WTC11 (cell line): Measurements from ENCODE around the gene BAG3. TPM values are rescaled to one million over a fixed set of nuclear protein-coding genes. Genes with fewer than 3 reads are reported as not detected.

Source experiments
- ATAC-seq: fragments of 200-7000 bp; cut with Tn5 transposase; 2 replicates; pipeline ENCODE4 v1.10.0; 2021; ENCODE audit warnings: mild to moderate bottlenecking, moderate library complexity
- CTCF ChIA-PET: fragments of 300-600 bp; sonication (Branson Sonifier 250); formaldehyde crosslinking; loops from one replicate; lab custom pipeline; 2021; ENCODE audit warnings: antibody characterized with exemption; lab: Charles Lee
- POLR2A ChIA-PET: fragments of 350-600 bp; sonication (Branson Sonifier 250); formaldehyde crosslinking; loops from one replicate; lab custom pipeline; 2021; ENCODE audit warnings: antibody characterized with exemption; lab: Charles Lee
- DNase-seq: peaks from one replicate; pipeline ENCODE4 v3.0.0; 2021; ENCODE audit warnings: low spot score
- H3K27ac Mint-ChIP-seq: 2 replicates; pipeline ENCODE4 v1.8.0; 2021; ENCODE audit warnings: mixed read lengths
- H3K27me3 Mint-ChIP-seq: 2 replicates; pipeline ENCODE4 v1.8.0; 2021; ENCODE audit warnings: low read depth, mild to moderate bottlenecking, moderate library complexity, mixed read lengths
- H3K36me3 Mint-ChIP-seq: 2 replicates; pipeline ENCODE4 v1.8.0; 2021; ENCODE audit warnings: mixed read lengths
- H3K4me1 Mint-ChIP-seq: 2 replicates; pipeline ENCODE4 v1.8.0; 2022; ENCODE audit warnings: mixed read lengths
- H3K4me3 Mint-ChIP-seq: 2 replicates; pipeline ENCODE4 v1.8.0; 2021; ENCODE audit warnings: mild to moderate bottlenecking, moderate library complexity, mixed read lengths
- H3K9me3 Mint-ChIP-seq: 2 replicates; pipeline ENCODE4 v1.8.0; 2021; ENCODE audit warnings: mixed read lengths
- CTCF ChIP-seq: fragments of 200-600 bp; IDR thresholded peaks from 2 replicates; pipeline ENCODE4 v1.8.0; 2022; ENCODE audit warnings: antibody characterized with exemption
- E2F4 ChIP-seq: sonication (generic); formaldehyde crosslinking; IDR thresholded peaks from 2 replicates; pipeline ENCODE4 v1.8.1; 2022; ENCODE audit warnings: low read depth, mild to moderate bottlenecking, moderate library complexity, missing genetic modification reagents, borderline replicate concordance
- ELF4 ChIP-seq: sonication (generic); formaldehyde crosslinking; IDR thresholded peaks from 2 replicates; pipeline ENCODE4 v1.8.1; 2022; ENCODE audit warnings: low read depth, mild to moderate bottlenecking, moderate library complexity, missing genetic modification reagents
- EMX1 ChIP-seq: fragments of 250-450 bp; sonication (Bioruptor Pico); IDR thresholded peaks from 2 replicates; pipeline ENCODE4 v1.8.0; 2021; ENCODE audit warnings: mild to moderate bottlenecking
- FOXJ3 ChIP-seq: sonication (generic); formaldehyde crosslinking; IDR thresholded peaks from 2 replicates; pipeline ENCODE4 v1.9.0; 2021; ENCODE audit warnings: missing genetic modification reagents, mild to moderate bottlenecking, borderline replicate concordance
- FOXK1 ChIP-seq: sonication (generic); formaldehyde crosslinking; IDR thresholded peaks from 2 replicates; pipeline ENCODE4 v1.8.0; 2022; ENCODE audit warnings: mild to moderate bottlenecking, moderate library complexity, missing genetic modification reagents
- GABPB1 ChIP-seq: sonication (generic); formaldehyde crosslinking; IDR thresholded peaks from 2 replicates; pipeline ENCODE4 v1.8.1; 2023; ENCODE audit warnings: mild to moderate bottlenecking, missing genetic modification reagents
- GTF2I ChIP-seq: fragments of 250-450 bp; sonication (Bioruptor Pico); conservative IDR thresholded peaks from 2 replicates; pipeline ENCODE4 v1.4.0; 2021; ENCODE audit warnings: mild to moderate bottlenecking
- JAZF1 ChIP-seq: fragments of 250-450 bp; sonication (Bioruptor Pico); IDR thresholded peaks from 2 replicates; pipeline ENCODE4 v1.9.0; 2021; ENCODE audit warnings: moderate library complexity, mild to moderate bottlenecking, inconsistent platforms
- KAT7 ChIP-seq: sonication (generic); formaldehyde crosslinking; IDR thresholded peaks from 2 replicates; pipeline ENCODE4 v1.8.1; 2023; ENCODE audit warnings: missing genetic modification reagents, mild to moderate bottlenecking, borderline replicate concordance
- MXD4 ChIP-seq: fragments of 250-450 bp; sonication (Bioruptor Pico); IDR thresholded peaks from 2 replicates; pipeline ENCODE4 v1.8.0; 2021; ENCODE audit warnings: mild to moderate bottlenecking, moderate library complexity, borderline replicate concordance
- MYBL2 ChIP-seq: sonication (generic); formaldehyde crosslinking; IDR thresholded peaks from 2 replicates; pipeline ENCODE4 v1.8.1; 2023; ENCODE audit warnings: mild to moderate bottlenecking, moderate library complexity, missing genetic modification reagents
- PRRX2 ChIP-seq: fragments of 250-450 bp; sonication (Bioruptor Pico); IDR thresholded peaks from 2 replicates; pipeline ENCODE4 v1.8.0; 2021; ENCODE audit warnings: mild to moderate bottlenecking
- RELA ChIP-seq: sonication (generic); formaldehyde crosslinking; IDR thresholded peaks from 2 replicates; pipeline ENCODE4 v1.8.1; 2022; ENCODE audit warnings: missing genetic modification reagents, mild to moderate bottlenecking, borderline replicate concordance
- RORB ChIP-seq: fragments of 250-450 bp; sonication (Bioruptor Pico); IDR thresholded peaks from 2 replicates; pipeline ENCODE4 v1.9.0; 2021; ENCODE audit warnings: mild to moderate bottlenecking
- SMAD3 ChIP-seq: sonication (generic); formaldehyde crosslinking; IDR thresholded peaks from 2 replicates; pipeline ENCODE4 v1.8.0; 2022; ENCODE audit warnings: missing genetic modification reagents, mild to moderate bottlenecking, borderline replicate concordance
- SP1 ChIP-seq: sonication (generic); formaldehyde crosslinking; conservative IDR thresholded peaks from 2 replicates; pipeline ENCODE4 v1.8.1; 2022; ENCODE audit warnings: missing genetic modification reagents
- TCF7 ChIP-seq: sonication (generic); formaldehyde crosslinking; IDR thresholded peaks from 2 replicates; pipeline ENCODE4 v1.8.0; 2022; ENCODE audit warnings: mild to moderate bottlenecking, low read depth, missing genetic modification reagents, moderate library complexity
- TP53 ChIP-seq: sonication (generic); formaldehyde crosslinking; IDR thresholded peaks from 2 replicates; pipeline ENCODE4 v1.8.1; 2023; ENCODE audit warnings: mild to moderate bottlenecking, missing genetic modification reagents
- ZMAT4 ChIP-seq: fragments of 250-450 bp; sonication (Bioruptor Pico); IDR thresholded peaks from 2 replicates; pipeline ENCODE4 v1.9.0; 2021; ENCODE audit warnings: mild to moderate bottlenecking
- ZNF232 ChIP-seq: sonication (generic); formaldehyde crosslinking; IDR thresholded peaks from 2 replicates; pipeline ENCODE4 v1.8.0; 2022; ENCODE audit warnings: mild to moderate bottlenecking, missing genetic modification reagents
- ZNF416 ChIP-seq: fragments of 250-450 bp; sonication (Bioruptor Pico); IDR thresholded peaks from 2 replicates; pipeline ENCODE4 v1.9.0; 2021; ENCODE audit warnings: mild to moderate bottlenecking, inconsistent platforms
- ZNF423 ChIP-seq: fragments of 250-450 bp; sonication (Bioruptor Pico); IDR thresholded peaks from 2 replicates; pipeline ENCODE4 v2.1.2; 2022; ENCODE audit warnings: mild to moderate bottlenecking, moderate library complexity
- ZNF425 ChIP-seq: fragments of 250-450 bp; sonication (Bioruptor Pico); conservative IDR thresholded peaks from 2 replicates; pipeline ENCODE4 v1.9.0; 2021; ENCODE audit warnings: mild to moderate bottlenecking
- total RNA-seq: library from RNA; stranded (reverse); gene quantifications from 3 replicates; pipeline ENCODE4 v1.2.3, GENCODE V29; 2021

BAG3 gene
- total RNA-seq, 1 experiment from 2014 or later, result 15.7 TPM

GRCh38 chr10:119675483-119676170, 24.4 kb downstream of the BAG3 start (continued):
- TF ChIP-seq ZMAT4, result no peak
- no peak for TF ChIP-seq ELF4 (CRISPR knock-in tag)
- TF ChIP-seq ZNF425, result no peak
- TF ChIP-seq RELA (CRISPR knock-in tag), result no peak
- no peak for TF ChIP-seq TP53 (CRISPR knock-in tag)
- TF ChIP-seq JAZF1, result no peak
- TF ChIP-seq EMX1 (CRISPR knock-in tag), result no peak
- no peak for TF ChIP-seq TCF7 (CRISPR knock-in tag)
- TF ChIP-seq E2F4, result no peak
- no peak for TF ChIP-seq KAT7 (CRISPR knock-in tag)
- no peak for TF ChIP-seq GABPB1 (CRISPR knock-in tag)
- TF ChIP-seq ZNF416 (CRISPR knock-in tag), result no peak
- TF ChIP-seq FOXJ3 (CRISPR knock-in tag), result no peak
- TF ChIP-seq, all 79 proteins: peak for 0

GRCh38 chr10:119677126-119677525, 25.9 kb downstream of the BAG3 start:
- TF ChIP-seq FOXJ3 (CRISPR knock-in tag), result no peak
- TF ChIP-seq SMAD3 (CRISPR knock-in tag), result no peak
- TF ChIP-seq SP1 (CRISPR knock-in tag), result no peak
- TF ChIP-seq RELA (CRISPR knock-in tag), result no peak
- no peak for TF ChIP-seq FOXK1 (CRISPR knock-in tag)
- no peak for TF ChIP-seq MXD4
- TF ChIP-seq ZNF423 (CRISPR knock-in tag), result no peak
- no peak for TF ChIP-seq GABPB1 (CRISPR knock-in tag)
- no peak for TF ChIP-seq GTF2I (CRISPR knock-in tag)
- TF ChIP-seq CTCF, result no peak
- no peak for TF ChIP-seq PRRX2 (CRISPR knock-in tag)
- TF ChIP-seq ZNF232 (CRISPR knock-in tag), result no peak
- TF ChIP-seq RORB (CRISPR knock-in tag), result no peak
- no peak for TF ChIP-seq MYBL2 (CRISPR knock-in tag)
- H3K4me3 Mint-ChIP-seq, result no peak overlapping the region
- CTCF ChIA-PET, result no interaction called here
- H3K9me3 Mint-ChIP-seq, result peaks cover 2% of the 10 kb centered on the region; the same call in 1 of the 2 replicates
- DNase-seq (no peak), ATAC-seq (no peak)
- peaks cover 30% of the 10 kb centered on the region for H3K36me3 Mint-ChIP-seq
- no peaks in the 10 kb centered on the region for H3K27me3 Mint-ChIP-seq
- H3K4me1 Mint-ChIP-seq, result peaks cover 8% of the 10 kb centered on the region
- POLR2A ChIA-PET, result no interaction called here
- no peak overlapping the region for H3K27ac Mint-ChIP-seq
